ENCODE measurements around the gene GPRASP1. TPM values are rescaled to one million over a fixed set of nuclear protein-coding genes. Genes with fewer than 3 reads are reported as not detected.

GPRASP1 gene
- total RNA-seq: 5.2 and 5.8 TPM in 2 replicates

GRCh38 chrX:102651242-102652011, at the start of gene GPRASP1:
Gene GPRASP1, plus strand, starts transcription at chrX:102651483. Its CDS starts 2,431 bp downstream, at chrX:102653914.

Other genes with a start within 250 kb of the GPRASP1 start
- gene NXF2B, start 211.5 kb upstream of the GPRASP1 start, total RNA-seq: not detected in 2 replicates
- not detected in 2 replicates for gene TCP11X2, start 179.7 kb upstream of the GPRASP1 start, total RNA-seq
- 0.43 and 2.0 TPM in 2 replicates for gene TMSB15A, start 134.7 kb upstream of the GPRASP1 start, total RNA-seq
- 18.3 and 22.0 TPM in 2 replicates for gene ARMCX5, start 52.0 kb upstream of the GPRASP1 start, total RNA-seq
- gene GPRASP2, start 61.0 kb downstream of the GPRASP1 start, total RNA-seq: 22.5 and 24.5 TPM in 2 replicates
- 9.1 and 9.8 TPM in 2 replicates for gene GPRASP3, start 69.3 kb downstream of the GPRASP1 start, total RNA-seq

Measured in bronchial smooth muscle cell (primary cell).